ENCODE data around the gene RIC8A.
"Not testable (repeated sequence)": the region's sequence is repeated elsewhere in the genome, so short reads cannot be mapped to it uniquely, and the experiment has no call there.

GRCh38 chr11:189843-190311 lies 17.6 kb upstream of the RIC8A start:
- peak; percentile 55 for TF ChIP-seq CTCF (conservative IDR thresholded peaks at IDR 0.05; ENCODE audit: low read length)
- not testable (repeated sequence) for TF ChIP-seq EZH2phosphoT487 (IDR thresholded peaks at IDR 0.05; ENCODE audit: borderline replicate concordance, low read depth, low read length)

Data from OCI-LY7 (cell line).